Measurements from ENCODE around the gene NAP1L5.

Gene NAP1L5, protein sequence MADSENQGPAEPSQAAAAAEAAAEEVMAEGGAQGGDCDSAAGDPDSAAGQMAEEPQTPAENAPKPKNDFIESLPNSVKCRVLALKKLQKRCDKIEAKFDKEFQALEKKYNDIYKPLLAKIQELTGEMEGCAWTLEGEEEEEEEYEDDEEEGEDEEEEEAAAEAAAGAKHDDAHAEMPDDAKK

DNA sequence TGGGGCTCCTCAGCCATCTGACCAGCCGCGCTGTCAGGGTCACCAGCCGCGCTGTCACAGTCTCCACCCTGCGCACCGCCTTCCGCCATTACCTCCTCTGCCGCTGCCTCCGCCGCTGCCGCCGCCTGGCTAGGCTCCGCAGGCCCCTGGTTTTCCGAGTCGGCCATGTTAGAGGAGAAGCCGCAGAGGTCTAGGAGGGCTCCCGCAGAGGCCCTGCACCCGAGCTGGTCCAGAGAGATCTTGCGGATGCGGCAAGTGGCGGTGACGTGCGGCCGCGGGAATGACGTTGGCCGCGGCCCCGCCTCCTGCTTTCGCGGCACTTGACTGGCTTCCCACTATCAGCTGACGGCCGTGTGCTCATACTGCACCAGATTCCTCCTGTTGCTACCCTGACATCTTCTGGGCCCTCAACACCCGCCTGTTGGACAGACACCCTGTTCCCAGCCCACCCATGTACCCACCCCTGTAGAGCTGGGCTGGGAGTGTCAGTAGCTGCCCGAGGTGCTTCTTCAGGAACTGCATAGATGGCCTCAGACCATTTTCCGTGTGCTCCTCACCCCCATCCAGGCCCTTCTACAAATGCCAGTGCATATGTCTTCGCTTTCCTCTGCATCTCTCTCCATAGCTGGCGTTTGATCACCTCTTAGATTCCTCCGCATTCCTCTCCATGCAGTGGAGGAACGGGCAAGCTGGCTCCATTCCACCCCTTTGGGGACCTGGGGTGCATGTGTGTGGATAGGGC, at the start of gene NAP1L5:
Gene NAP1L5, minus strand, starts transcription at position 242 of the 742 bp plus-strand sequence. Its CDS starts 75 bp downstream, at position 167.
- DNase-seq, result no peak

DNA sequence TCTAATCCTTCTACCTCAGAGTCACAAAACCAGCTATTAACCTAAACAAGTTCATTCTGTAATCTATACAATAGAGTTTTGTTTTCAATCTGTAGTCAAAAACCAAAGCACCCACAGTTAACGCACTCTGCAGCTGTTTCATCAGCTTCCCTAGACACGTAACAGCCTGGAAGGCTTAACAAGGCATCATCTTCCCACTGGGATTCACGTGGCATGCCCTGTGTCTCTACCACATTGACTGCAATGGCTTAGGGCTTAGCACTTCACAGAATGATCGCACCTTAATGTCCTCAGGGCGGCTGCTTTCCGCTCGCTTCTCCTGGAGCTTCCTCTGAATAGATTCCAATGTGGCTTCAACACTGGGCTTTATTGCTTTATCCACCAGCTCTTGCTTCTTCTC, 49.7 kb upstream of the NAP1L5 start:
- no peak for DNase-seq

DNA sequence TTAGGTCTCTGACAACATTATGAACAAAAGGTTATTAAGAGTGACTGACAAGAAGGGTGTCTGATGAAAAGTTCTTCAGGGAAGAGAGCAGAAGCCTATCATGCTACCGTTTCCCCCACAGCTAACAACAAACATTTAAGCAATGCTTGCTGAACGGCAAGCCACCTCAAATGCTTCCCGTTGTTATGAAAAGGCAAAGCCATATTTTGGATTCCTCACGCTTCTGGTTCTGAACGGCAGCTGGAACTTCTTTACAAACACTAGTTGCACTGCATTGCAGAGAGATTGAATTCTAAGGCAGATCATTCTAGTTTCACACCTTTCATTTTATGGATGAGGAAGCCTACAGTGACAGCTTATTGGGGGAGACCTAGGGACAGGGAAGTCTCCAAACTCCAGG, 48.6 kb upstream of the NAP1L5 start:
- no peak for DNase-seq

DNA sequence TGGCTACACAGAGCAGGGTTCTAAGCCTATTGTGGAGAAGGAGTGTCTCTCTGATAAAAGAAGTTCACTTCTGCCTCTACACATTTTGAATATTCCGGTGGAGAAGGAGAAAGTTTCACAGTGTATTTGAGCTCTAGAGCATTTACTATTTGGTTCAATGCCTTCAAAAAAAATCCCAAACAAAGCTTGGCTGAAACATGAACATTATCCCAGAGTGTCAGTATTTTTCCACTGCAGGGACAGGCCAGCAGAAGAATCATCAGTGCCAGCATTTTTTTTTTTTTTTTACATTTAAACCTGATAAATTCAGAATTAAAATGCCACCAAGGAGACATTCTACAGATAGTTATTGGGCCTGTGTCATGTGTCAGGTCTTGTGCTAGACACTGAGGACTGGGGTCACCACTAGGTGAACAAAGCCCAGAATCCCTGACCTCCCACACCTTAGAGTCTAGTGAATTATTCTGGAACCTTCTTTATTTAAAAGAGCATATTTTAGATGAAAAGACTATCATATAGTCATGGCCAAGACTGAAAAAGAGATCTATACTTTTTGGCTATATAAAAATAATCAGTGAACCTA, 48.0 kb upstream of the NAP1L5 start:
- no peak for DNase-seq

DNA sequence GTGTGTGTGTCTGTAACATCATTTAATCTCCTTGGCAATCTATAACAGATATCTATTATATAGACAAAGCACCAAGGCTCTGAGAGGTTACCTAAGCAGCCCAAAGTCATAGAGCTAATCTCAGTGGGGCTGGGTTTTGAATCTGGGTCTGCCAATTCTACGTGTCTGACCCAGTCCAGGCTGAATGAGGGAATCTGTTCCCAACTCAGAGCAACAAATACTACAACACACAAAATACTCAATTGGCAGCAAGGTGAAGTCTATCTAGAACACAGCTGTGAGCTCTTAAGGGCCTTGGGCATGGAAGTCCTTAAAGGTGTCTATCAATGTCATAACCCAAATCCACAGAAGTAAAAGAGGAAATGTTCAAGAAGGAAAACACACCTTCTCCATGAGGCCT, 47.5 kb upstream of the NAP1L5 start:
- no peak for DNase-seq

DNA sequence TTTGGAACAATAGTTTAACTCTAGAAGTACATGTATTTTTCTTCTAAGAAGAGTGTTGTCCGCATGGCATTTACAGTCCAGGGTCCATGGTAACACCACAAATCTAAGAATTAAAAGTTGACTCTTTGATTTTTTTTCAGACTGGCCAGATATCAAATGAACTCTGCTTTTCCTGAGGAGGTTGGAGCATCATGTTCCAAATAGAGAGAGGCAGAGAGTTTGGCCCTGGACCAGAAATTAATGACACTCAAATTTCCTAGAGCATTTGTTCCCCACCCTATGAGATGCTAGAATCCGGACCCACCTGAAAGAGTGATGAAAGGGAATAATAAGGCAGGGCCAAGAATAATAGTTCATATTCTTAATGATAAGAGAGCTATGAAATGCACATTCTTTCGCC, 47.0 kb upstream of the NAP1L5 start:
- DNase-seq, result no peak

DNA sequence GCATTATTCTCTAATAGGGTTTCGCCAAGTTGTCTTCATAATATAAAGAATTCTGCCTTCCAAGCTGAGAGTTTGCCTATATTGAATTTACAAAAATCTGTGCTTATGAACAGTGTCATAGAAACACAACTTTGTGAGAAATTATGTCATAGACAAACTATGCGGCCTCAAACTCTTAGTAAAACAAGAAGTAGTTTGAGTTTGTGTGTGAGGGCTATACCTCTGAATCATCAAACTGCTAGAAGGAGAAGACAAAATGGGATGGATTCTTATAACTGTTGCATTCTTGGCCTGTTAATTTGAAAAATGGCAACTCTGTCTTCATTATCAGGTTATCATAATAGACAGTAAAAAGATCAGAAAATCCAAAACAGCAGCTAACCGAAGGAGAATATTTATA, 46.1 kb upstream of the NAP1L5 start:
- DNase-seq, result no peak

DNA sequence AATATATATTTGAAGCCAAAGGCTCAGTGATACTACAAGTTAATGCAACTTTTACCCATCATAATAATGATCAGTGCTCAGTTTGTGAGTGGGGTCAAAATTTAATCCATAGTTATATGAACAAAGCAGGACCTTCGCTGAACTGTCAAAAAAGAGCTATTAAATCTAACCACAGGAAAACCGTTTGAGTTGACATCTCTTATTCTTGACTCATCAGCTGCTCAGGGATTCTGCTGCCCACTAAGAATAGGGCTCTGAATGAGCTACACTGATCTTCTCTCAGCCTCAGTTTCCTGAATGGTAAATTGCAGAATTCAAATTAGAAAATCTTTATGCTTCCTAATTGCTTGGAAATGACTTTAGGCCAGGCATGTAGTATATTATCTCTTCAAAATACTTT, 44.9 kb upstream of the NAP1L5 start:
- no peak for DNase-seq

DNA sequence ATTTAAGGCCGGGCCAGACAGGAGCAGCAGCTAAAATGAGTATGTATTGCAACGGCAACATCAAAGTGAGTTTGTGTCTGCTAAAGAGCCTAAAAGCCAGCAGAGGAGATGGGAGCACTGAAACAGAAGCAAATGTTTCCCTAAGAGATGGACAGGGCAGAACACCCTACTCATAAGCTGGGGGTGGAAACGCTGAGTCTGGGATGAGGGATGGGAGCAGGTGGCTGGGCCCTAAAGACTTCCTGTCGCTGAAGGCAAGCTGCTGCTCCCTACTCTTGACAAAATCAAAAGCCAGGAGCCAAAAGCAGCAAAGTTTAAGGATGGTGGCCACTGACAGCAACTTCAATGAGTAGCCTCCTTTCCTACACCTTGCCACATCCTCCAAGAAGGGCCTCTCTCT, 40.6 kb upstream of the NAP1L5 start:
- no peak for DNase-seq

DNA sequence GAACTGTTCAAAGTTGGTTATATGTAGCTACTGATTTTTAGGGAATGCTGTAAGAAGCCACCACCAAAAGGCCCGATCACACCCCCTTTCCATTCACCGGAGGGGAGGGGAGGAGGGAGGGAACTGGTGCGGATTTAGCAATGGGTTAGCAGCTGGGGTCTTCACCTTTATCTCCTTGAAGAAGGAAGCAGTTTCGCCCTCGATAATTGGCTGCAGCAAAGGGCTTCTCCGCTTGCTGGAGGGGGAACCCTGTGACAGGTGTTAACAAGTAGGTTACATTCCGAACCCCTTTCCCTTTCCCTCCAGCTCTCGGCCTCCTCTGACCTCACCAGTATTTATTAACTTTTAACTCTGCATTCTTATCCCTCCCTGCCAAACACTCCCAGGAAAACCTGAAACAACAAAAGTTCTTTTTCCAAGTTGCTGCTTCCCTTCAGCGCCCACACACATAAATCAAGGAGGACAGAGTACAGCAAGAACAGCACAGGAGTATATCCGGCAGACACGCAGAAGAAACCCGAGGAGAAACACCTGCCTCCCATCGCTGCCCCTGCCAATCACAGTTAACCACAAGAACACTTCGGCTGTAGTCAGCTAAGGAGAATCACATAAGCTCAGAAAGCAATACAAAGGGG, 39.8 kb upstream of the NAP1L5 start:
- no peak for DNase-seq

DNA sequence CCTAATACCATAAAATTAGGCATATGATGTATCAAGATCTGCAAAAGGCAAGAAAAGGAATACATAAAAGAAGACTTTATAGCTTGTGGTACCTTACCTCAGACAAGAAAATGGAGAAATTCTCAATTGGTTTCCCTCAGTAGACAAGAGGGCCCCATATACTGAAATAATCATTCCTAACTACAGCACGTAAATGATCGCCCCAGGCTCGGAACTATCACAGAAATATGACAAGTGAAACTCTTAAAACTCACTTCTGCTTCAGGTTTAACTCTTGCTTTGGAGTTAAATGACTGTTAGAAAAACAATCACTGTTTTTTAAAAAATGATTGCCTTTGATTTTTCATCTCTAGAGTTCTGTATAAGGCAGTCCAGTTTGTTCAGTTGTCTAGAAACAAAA, 38.6 kb upstream of the NAP1L5 start:
- no peak for DNase-seq

DNA sequence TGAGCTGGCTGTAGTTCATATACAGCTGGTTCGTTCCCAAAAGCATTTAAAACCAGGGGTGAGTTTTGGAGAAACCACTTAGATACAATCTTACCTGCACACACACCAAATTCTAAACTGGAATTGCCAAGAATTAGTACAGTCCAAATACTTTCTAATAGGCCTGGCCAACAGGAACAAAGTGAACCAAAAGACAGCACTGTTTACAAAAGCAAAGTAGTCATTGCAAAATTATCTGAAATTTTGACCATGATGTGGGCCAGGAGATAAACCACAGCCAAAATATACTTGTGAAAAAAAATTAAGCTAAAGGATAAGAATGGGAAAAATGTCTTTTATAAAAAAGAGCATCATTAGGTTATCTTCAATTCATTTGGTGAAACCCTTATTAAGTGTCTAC, 37.9 kb upstream of the NAP1L5 start:
- DNase-seq, result no peak

DNA sequence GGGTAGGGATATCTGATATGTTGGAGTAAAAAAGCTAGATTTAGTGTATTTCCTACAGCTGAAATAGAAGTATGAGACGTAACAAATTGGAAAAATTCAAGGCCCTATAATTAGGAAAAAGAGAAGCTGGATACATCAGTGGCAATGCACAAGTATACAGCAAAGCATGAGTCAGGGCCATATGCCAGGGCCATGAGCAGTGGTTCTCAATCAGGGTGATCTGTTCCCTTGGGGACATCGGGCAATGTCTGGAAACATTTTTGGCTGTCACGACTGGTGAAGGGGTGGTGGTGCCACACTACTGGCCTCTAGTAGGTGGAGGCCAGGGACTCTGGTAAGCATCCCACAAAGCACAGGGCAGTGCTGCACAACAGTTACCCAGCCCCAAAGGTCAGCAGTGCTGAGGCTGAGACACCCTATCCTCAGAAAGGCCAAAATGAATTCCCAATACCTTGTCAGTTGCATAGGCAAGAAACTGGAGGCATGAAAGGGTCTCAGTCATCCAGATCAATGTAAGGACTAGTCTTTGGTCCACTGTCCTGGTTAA, 36.8 kb upstream of the NAP1L5 start:
- DNase-seq, result no peak

DNA sequence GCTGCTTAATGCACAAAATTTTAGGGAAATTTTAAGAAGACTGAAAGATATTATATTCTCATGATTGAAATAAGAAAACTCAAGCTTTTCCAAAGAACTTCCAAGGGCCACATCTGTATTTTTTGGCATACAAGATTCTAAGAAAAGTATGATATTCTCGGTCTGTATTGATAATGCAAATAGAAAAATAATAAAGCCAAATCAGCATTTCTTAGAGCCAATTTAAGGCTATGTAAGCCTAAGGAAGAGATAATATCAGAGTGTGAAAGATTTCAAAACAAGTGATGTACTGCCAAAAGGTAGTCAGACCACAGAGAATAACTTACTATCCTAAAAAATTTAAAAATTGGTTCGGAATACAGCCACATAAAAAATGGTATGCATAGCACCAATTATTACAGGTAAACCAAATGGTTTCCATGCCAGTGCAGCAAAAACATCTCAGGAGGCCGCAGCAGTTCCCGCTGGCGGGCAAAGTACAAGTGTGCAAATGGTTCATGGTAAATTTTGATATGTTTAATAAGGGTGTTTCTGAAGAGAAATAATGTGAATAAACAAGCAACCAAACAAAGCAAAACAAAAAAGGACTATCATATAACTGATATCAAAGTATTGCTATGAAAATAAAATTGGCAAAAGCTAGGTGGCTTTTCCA, 35.2 kb upstream of the NAP1L5 start:
- DNase-seq, result no peak

DNA sequence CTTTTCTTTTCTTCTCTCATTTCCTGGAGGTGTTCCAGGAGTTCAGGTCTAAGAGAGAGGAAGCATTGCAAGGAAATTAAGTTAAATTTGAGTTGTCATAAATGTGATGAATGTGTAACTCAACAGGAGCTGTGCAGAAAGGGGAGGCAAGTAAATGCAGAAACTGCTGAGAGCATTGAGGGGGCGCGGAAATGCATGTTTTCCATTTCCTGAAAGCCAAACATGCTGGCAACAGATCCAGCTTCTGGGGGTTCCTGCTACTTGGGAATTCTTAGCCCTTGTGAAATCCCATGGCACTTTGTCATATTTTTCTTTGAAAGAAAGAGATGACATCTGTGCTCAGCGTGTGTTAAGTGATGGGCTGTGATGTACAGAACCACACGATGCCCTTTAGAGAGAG, 33.8 kb upstream of the NAP1L5 start:
- DNase-seq, result no peak

DNA sequence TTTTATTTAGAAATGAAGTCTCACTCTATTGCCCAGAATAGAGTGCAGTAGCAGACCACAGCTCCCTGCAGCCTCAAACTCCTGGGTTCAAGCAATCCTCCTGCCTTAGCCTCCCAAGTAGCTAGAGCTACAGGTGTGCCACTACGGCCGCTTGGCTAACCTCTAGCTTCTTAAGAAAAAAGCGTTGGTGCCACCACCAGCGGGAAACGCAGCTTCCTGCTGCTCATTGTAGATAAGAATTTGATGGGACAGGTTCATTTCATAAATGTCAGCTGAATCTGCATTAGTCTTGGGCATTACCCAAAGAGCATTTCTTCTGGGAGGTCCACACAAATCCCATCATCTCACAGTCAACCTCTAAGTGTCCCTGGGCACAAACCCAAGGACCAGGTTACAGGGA, 33.2 kb upstream of the NAP1L5 start:
- no peak for DNase-seq

DNA sequence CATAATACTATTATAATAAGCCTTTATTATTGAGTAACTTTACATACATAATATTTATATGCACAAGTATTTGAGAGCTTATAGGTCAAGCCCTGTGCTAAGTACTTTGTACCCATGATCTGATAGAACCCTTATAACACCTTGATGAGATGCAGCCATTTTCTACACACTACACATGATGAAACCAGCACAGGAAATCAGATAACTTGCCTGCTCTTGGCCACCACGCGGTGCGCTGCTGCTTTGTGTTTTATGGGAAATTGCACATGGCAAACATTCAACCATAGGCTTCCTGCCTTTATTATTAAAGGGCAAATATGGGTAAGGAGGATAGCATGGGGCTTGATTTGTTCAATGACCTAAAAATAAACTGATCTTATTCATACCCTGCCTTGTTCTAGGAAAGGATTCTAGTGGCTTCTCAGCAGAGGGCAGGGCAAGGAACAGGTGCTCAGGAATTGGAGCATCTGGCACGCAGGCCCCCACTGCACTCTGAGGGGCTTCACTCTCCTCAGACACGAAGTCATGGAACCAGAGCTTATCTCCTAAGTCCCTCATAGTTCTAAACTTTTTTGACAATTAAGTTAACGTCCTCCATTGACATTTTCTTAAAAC, 31.6 kb upstream of the NAP1L5 start:
- no peak for DNase-seq

DNA sequence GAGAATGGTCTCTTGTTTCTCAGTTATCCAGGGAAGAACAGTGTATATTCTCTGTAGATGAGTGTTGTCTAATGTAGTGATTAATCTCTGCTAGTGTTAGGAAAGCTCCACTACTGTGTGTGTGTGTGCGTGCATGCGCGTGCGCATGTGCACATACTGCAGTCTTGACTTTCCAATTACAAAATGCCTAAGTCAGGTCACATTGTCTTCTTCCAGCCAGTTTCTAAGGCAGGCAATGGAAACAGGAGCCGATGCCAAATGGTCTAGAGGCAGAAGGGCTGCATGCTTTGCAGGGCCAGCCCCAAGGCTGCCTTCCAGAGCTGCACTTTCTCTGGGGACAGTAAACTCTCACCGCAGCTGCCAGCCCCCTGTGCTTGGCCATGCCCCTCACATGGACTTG, 30.5 kb upstream of the NAP1L5 start:
- DNase-seq, result no peak

DNA sequence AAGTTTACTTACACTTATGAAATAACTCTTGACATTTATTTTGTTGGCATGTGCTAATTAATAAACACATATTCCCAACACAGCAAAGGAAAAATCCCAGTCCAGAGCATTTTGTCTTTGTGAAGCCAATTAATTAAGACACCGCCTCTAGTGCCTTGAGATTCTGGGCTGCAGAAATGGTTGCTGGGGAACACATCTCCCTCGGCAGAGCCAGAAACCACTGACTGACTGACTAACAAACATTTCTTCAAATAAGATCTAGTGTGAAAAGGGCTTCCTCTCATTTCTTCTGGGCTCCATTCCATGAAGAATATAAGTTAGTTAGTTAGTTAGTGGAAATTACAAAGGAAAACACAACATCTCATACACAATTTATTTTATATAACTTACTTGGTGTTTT, 28.4 kb upstream of the NAP1L5 start:
- no peak for DNase-seq

DNA sequence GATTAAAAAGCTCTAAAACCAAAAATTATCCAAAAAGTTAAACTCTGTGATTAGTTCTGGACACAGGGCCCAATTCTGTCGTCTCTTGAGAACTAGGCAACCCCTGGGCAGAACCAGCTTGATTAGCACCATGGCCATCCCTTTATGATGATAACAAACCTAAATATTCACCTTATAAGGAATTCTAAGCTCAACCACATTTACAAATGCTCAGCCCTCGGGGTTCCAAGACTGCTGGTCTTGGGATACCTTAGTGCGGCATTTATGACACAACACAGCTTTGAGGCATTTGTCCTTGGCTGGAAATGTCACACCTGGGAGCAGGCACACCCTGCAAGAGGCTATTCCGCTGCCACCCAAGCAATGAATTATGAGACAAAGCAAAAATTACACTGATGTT, 27.5 kb upstream of the NAP1L5 start:
- DNase-seq, result no peak

DNA sequence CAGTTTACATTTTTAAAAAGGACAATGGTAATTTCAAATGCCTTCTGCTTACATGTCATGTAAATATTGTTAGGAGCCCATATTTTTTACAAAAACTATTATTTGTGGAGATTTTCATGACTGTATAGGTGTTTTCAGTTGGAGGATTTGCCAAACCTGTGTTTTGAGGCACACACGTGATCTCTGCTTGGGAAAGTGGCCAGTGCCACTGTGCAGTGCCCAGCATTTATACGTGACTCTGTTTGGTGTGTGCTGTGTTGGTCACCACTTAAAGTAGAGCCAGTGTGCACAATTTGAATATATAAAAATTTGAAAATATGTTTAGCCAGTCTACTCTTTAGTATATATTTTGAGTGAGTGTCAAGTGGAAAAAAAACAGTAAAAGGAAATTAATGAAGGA, 26.8 kb upstream of the NAP1L5 start:
- DNase-seq, result no peak

DNA sequence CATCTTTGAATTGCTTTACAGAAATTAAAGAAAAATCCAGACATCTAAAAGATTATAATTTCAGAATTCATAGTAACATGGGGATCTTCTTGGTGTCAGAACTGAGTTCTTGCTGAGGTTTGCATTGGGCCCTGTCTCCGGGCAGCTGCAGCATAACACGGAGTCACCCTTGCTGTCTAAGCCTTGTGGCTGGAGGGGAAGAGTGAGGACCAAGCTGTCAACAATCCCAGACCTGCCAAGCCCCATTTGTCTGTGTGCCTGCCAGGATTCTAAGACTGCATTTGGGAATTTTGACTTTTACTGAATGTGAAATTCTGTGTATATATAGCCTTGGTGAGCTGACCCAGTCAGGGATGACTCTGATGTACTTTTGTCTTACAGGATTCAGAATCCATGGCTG, 25.2 kb upstream of the NAP1L5 start:
- no peak for DNase-seq

DNA sequence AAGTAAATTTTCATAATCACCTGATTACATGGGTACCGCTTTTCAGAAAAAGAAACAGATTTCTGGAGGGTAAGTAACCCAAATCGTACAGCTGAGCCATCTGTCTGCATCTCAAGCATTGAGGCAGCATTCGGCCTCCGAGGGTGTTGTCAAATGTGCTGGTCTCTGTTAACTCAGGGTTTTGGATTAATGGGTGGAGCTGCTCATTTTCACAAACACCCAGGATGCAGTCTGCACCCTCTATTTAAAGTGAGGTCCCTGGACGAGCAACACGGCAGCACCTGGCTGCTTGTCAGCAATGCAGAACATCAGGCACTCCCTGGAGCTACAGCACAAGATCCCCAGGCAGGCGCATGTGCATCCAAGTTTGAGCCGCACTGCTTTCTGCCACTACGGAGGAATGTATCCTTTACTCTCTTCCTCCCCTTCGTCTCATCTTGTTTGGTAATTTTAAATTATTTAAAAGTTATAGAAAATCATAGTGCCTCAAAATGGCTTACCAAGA, 24.7 kb upstream of the NAP1L5 start:
- DNase-seq, result no peak

All from AML-193 (cell line).